GM12892 (cell line): ENCODE measurements around the gene POLR2L.

Experiments
- POLR2A ChIP-seq: IDR thresholded peaks from 2 replicates; pipeline ENCODE4 v1.6.1; 2011; ENCODE audit warnings: low read depth, low read length, control low read depth
- POLR2AphosphoS5 ChIP-seq: IDR thresholded peaks from 2 replicates; pipeline ENCODE4 v1.6.1; 2011; ENCODE audit warnings: low read depth, low read length, control low read depth
- TAF1 ChIP-seq: IDR thresholded peaks from 2 replicates; pipeline ENCODE4 v1.6.1; 2011; ENCODE audit warnings: low read depth, mild to moderate bottlenecking, control low read depth, low read length, borderline replicate concordance

DNA sequence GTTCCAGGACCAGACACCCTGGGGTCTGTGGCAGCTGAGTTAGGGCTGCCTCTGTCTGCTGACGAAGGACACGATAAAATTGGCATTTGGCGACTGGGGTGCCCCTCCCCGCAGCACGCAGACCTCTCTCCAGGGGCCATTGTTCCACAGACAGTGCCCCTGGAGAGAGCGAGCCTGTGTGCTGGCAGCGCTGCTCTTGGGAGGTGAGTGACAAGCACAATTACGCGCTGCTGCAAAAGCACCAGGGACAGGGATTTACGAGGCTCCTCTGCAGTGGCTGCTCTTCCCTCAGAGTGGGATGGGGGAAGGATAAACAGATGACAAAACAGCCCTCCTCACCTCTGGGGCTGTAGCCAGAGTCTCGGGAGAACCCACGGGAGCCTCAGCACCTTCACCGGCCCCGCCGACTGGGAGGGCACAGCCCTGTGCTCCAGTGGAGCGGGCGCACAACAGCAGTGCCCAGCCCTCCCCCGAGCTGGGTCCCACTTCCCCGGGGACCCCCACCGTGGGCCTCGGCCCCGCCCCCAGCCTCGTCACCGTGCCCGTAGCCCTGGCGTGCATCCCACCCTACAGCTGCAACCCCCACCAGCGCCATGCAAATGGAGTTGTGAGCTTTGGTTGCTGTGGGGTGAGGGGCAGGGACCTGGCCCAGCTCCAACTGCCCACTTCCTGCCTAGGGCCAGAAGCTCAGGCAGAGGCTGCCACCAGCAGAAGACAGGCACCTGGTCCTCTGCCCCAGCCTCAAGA lies 48.6 kb upstream of the POLR2L start:
- TF ChIP-seq POLR2A: no peak
- no peak for TF ChIP-seq POLR2AphosphoS5
- no peak for TF ChIP-seq TAF1
